MCF 10A (cell line): ENCODE measurements around the gene RTN4RL1. TPM values are rescaled to one million over a fixed set of nuclear protein-coding genes. Genes with fewer than 3 reads are reported as not detected.
A peak's percentile ranks its signal among the peaks of the same experiment; 100 is the strongest.

ENCODE experiments used
- BruUV-seq: library from RNA; stranded (reverse); fragments of 400-500 nt; replicated peaks from 2 replicates; lab custom pipeline; 2021; lab: Mats Ljungman, UMichigan
- CTCF ChIA-PET: fragments of 300-600 bp; sonication (Branson Sonifier 250); formaldehyde crosslinking; extraction: SDS; loops from one replicate; lab custom pipeline; 2021; ENCODE audit warnings: antibody characterized with exemption, inconsistent platforms; lab: Yijun Ruan, JAX
- POLR2A ChIA-PET: fragments of 300-600, 350-650 bp; sonication (Branson Sonifier 250); formaldehyde crosslinking; extraction: SDS; loops from one replicate; lab custom pipeline; 2020; ENCODE audit warnings: antibody characterized with exemption, inconsistent platforms; lab: Yijun Ruan, JAX
- DNase-seq: peaks from one replicate; pipeline ENCODE4 v3.0.0-alpha.2; 2018; ENCODE audit not compliant: unreplicated experiment
- H3K27ac Mint-ChIP-seq: one replicate; pipeline ENCODE4 v1.8.0; 2022; ENCODE audit warnings: mild to moderate bottlenecking, low read depth, mixed read lengths; ENCODE audit not compliant: unreplicated experiment
- H3K27me3 Mint-ChIP-seq: one replicate; pipeline ENCODE4 v1.8.0; 2022; ENCODE audit warnings: mixed read lengths; ENCODE audit not compliant: insufficient read depth, unreplicated experiment
- H3K36me3 Mint-ChIP-seq: one replicate; pipeline ENCODE4 v1.8.0; 2022; ENCODE audit warnings: mild to moderate bottlenecking, moderate library complexity, mixed read lengths; ENCODE audit not compliant: insufficient read depth, unreplicated experiment
- H3K4me1 Mint-ChIP-seq: one replicate; pipeline ENCODE4 v1.8.0; 2022; ENCODE audit warnings: mixed read lengths; ENCODE audit not compliant: insufficient read depth, unreplicated experiment
- H3K4me3 Mint-ChIP-seq: one replicate; pipeline ENCODE4 v1.8.0; 2022; ENCODE audit warnings: mild to moderate bottlenecking, moderate library complexity, mixed read lengths; ENCODE audit not compliant: unreplicated experiment
- H3K9me3 Mint-ChIP-seq: one replicate; pipeline ENCODE4 v1.8.0; 2022; ENCODE audit warnings: mixed read lengths; ENCODE audit not compliant: unreplicated experiment
- intact Hi-C: fragments of 100-400 bp; cut with micrococcal nuclease; formaldehyde crosslinking; loops from 2 replicates; pipeline ENCODE4 v1.14.1; 2022
- total RNA-seq: library from RNA; stranded (reverse); gene quantifications from 2 replicates; pipeline ENCODE4 v1.2.3, GENCODE V29; 2022
- TF ChIP-seq, protein P1 (sequence below): fragments of 200-600 bp; IDR thresholded peaks from one replicate; pipeline ENCODE4 v1.8.0; 2022; ENCODE audit warnings: antibody characterized with exemption, mild to moderate bottlenecking; ENCODE audit not compliant: unreplicated experiment

RTN4RL1 gene
- total RNA-seq, 1 experiment from 2014 or later, result 2.9 TPM

DNA sequence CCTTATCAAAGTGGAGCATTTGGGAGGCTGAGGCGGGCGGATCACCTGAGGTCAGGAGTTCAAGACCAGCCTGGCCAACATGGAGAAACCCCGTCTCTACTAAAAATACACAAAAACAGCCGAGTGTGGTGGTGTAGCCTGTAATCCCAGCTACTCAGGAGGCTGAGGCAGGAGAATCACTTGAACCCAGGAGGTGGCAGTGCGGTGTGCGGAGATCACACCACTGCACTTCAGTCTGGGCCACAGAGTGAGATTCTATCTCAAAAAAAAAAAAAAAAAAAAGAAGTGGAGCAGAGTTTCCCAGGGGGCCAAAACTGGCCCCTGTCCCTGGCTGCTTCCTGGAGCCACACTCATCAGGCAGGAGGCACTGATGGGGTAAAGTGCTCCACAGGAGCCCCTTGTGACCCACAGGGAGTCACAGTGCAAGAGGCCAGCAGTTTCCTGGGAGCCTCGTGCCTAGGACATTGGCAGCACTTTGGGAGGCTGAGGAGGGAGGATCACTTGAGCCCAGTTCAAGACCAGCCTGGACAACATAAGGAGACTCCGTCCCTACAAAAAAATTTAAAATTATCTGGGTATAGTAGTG lies 44.4 kb downstream of the RTN4RL1 start:
- Mint-ChIP-seq H3K27me3 (no peaks in the 10 kb centered on the region), H3K9me3 (no peaks in the 10 kb centered on the region), H3K4me1 (peaks cover 19% of the 10 kb centered on the region), H3K4me3 (no peak overlapping the region), H3K36me3 (no peaks in the 10 kb centered on the region), H3K27ac (peak overlapping the region; percentile 75)
- POLR2A ChIA-PET, result interaction anchor here (0.9 to 2.2 kb wide), 5 partner anchors 12 to 260 kb away, joined by 3 to 15 read pairs (median 4); partner anchors contain the start of gene RTN4RL1
- no peak for DNase-seq
- BruUV-seq, result no TSS peak
- TF ChIP-seq, protein P1, sequence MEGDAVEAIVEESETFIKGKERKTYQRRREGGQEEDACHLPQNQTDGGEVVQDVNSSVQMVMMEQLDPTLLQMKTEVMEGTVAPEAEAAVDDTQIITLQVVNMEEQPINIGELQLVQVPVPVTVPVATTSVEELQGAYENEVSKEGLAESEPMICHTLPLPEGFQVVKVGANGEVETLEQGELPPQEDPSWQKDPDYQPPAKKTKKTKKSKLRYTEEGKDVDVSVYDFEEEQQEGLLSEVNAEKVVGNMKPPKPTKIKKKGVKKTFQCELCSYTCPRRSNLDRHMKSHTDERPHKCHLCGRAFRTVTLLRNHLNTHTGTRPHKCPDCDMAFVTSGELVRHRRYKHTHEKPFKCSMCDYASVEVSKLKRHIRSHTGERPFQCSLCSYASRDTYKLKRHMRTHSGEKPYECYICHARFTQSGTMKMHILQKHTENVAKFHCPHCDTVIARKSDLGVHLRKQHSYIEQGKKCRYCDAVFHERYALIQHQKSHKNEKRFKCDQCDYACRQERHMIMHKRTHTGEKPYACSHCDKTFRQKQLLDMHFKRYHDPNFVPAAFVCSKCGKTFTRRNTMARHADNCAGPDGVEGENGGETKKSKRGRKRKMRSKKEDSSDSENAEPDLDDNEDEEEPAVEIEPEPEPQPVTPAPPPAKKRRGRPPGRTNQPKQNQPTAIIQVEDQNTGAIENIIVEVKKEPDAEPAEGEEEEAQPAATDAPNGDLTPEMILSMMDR, result no peak
- intact Hi-C loops, result loop anchor here (1.0 kb wide), 1 partner anchor 45 kb away; the partner anchor contains the start of gene RTN4RL1
- CTCF ChIA-PET, result interaction anchor here (0.6 to 0.7 kb wide), 3 partner anchors 22 to 47 kb away, joined by 3 to 5 read pairs (median 4); no protein-coding TSS in a partner anchor

DNA sequence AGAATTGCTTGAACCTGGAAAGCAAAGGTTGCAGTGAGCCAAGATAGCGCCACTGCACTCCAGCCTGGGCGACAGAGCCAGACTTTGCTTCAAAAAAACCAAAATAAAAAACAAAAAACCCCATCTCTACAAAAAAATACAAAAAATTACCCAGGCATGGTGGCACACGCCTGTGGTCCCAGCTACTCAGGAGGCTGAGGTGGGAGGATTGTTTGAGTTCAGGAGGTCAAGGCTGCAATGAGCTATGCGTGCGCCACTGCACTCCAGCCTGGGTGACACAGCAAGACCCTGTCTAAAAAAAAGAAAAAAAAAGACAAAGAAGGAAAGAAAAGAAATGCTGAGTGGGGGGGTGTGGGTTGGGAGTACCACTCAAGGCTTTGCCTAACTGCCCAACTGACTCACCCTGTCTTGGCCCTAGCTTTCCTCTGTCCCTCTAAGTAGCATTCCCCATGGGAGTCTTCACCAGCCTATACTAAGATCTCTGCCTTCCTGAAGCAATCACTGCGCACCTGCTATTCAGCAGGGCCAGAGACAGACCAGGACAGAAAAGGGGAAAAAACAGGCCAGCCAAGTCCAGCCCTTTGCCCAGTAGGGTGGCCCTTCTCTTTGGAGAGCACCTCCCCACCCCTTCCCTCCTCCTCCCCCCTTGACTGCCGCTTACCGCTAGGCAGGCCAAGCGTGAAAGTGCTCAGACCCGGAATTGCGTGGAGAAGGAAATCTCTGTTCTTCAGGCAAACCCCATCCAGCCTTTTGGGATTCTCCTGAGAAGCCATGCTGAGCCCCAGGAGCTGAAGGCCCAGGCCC lies 45.8 kb downstream of the RTN4RL1 start:
- intact Hi-C loops, result no loop called here
- peaks cover 13% of the 10 kb centered on the region for H3K4me1 Mint-ChIP-seq
- ChIA-PET CTCF (interaction anchor here (0.6 kb wide), 1 partner anchor 178 kb away, joined by 3 read pairs; no protein-coding TSS in a partner anchor), POLR2A (interaction anchor here (0.7 kb wide), 1 partner anchor 64 kb away, joined by 3 read pairs; no protein-coding TSS in a partner anchor)
- H3K9me3 Mint-ChIP-seq, result no peaks in the 10 kb centered on the region
- BruUV-seq, result no TSS peak
- H3K36me3 Mint-ChIP-seq, result no peaks in the 10 kb centered on the region
- no peak overlapping the region for H3K27ac Mint-ChIP-seq
- no peak for DNase-seq
- no peak overlapping the region for H3K4me3 Mint-ChIP-seq
- TF ChIP-seq, protein P1, result no peak
- H3K27me3 Mint-ChIP-seq, result no peaks in the 10 kb centered on the region

DNA sequence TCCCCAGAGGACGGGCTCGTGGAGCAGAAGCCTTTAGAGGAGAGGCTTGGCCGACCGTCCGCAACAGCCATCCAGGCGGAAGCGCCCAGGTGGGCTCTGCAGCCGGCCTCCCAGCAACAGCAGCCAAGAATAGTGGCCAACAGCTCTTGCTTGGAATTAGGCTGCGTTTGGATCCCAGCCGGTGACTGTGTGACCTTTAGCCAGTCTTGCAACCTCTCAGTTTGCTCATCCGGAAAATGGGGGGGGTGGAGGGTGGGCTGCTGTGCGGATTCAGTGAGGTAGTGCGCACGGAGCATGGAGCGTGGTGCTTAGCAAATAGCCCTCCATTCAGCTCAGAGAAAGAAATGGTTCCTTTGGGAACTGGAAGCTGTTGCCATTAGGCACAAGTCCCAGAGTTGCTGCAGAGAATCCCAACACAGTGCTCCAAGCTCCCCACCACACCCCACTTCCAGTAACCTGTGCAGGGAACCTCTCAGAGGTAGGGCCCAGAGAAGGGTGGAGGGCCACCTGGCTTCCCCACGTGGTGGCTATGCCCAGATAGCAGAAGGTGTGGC lies 46.7 kb downstream of the RTN4RL1 start:
- ChIA-PET POLR2A (interaction anchor here (0.7 kb wide), 1 partner anchor 65 kb away, joined by 3 read pairs; no protein-coding TSS in a partner anchor), CTCF (interaction anchor here (0.6 kb wide), 1 partner anchor 179 kb away, joined by 3 read pairs; no protein-coding TSS in a partner anchor)
- TF ChIP-seq, protein P1, result no peak
- H3K36me3 Mint-ChIP-seq, result no peaks in the 10 kb centered on the region
- no TSS peak for BruUV-seq
- H3K27me3 Mint-ChIP-seq, result no peaks in the 10 kb centered on the region
- H3K9me3 Mint-ChIP-seq, result no peaks in the 10 kb centered on the region
- intact Hi-C loops, result no loop called here
- DNase-seq, result no peak
- H3K4me3 Mint-ChIP-seq, result no peak overlapping the region
- no peak overlapping the region for H3K27ac Mint-ChIP-seq
- peaks cover 13% of the 10 kb centered on the region for H3K4me1 Mint-ChIP-seq
